Neural progenitor cell (in vitro differentiated cells): ENCODE results near the gene OOSP3. TPM values are rescaled to one million over a fixed set of nuclear protein-coding genes. Genes with fewer than 3 reads are reported as not detected.
A peak's percentile ranks its signal among the peaks of the same experiment; 100 is the strongest.

Experiments
- DNase-seq: peaks from one replicate; pipeline ENCODE4 v3.0.0-alpha.2; 2016; ENCODE audit warnings: low spot score
- H2AFZ ChIP-seq: fragments of 200-600 bp; sonication (generic); replicated peaks from 2 replicates; pipeline ENCODE4 v1.6.1; 2016; ENCODE audit warnings: antibody characterized with exemption
- H3F3A ChIP-seq: fragments of 200-600 bp; sonication (generic); 2 replicates; pipeline ENCODE4 v1.6.1; 2016; ENCODE audit warnings: antibody characterized with exemption, low read depth
- H3K27ac ChIP-seq: fragments of 200-600 bp; sonication (generic); 2 replicates; pipeline ENCODE4 v1.5.1; 2016; ENCODE audit warnings: mild to moderate bottlenecking
- H3K27me3 ChIP-seq: fragments of 200-600 bp; sonication (generic); 2 replicates; pipeline ENCODE4 v1.6.1; 2016; ENCODE audit warnings: mild to moderate bottlenecking, moderate library complexity
- H3K36me3 ChIP-seq: fragments of 200-600 bp; sonication (generic); 2 replicates; pipeline ENCODE4 v1.5.1; 2016
- H3K4me1 ChIP-seq: fragments of 200-600 bp; sonication (generic); 2 replicates; pipeline ENCODE4 v1.6.1; 2016; ENCODE audit warnings: mixed run types
- H3K4me2 ChIP-seq: fragments of 200-600 bp; sonication (generic); 2 replicates; pipeline ENCODE4 v1.6.1; 2016
- H3K4me3 ChIP-seq: fragments of 200-600 bp; sonication (generic); 2 replicates; pipeline ENCODE4 v1.5.1; 2016
- H3K79me2 ChIP-seq: fragments of 200-600 bp; sonication (generic); 2 replicates; pipeline ENCODE4 v1.6.1; 2016; ENCODE audit warnings: low read depth
- H3K9ac ChIP-seq: fragments of 200-600 bp; sonication (generic); 2 replicates; pipeline ENCODE4 v1.6.1; 2016
- H3K9me3 ChIP-seq: fragments of 200-600 bp; sonication (generic); 2 replicates; pipeline ENCODE4 v1.5.1; 2016; ENCODE audit warnings: low read depth
- H4K20me1 ChIP-seq: fragments of 200-600 bp; sonication (generic); 2 replicates; pipeline ENCODE4 v1.6.1; 2016; ENCODE audit warnings: low read depth
- H3K27ac Mint-ChIP-seq: 3 replicates; pipeline ENCODE4 v1.8.0; 2021; ENCODE audit warnings: mixed read lengths
- H3K27me3 Mint-ChIP-seq: 2 replicates; pipeline ENCODE4 v1.8.0; 2022; ENCODE audit warnings: low read depth, mild to moderate bottlenecking, inconsistent platforms, moderate library complexity, mixed read lengths; ENCODE audit not compliant: insufficient read depth
- H3K36me3 Mint-ChIP-seq: 3 replicates; pipeline ENCODE4 v1.8.0; 2021; ENCODE audit warnings: mixed read lengths
- H3K4me1 Mint-ChIP-seq: 3 replicates; pipeline ENCODE4 v1.8.0; 2021; ENCODE audit warnings: mixed read lengths
- H3K4me3 Mint-ChIP-seq: 3 replicates; pipeline ENCODE4 v1.8.0; 2021; ENCODE audit warnings: mild to moderate bottlenecking, moderate library complexity, mixed read lengths
- H3K9me3 Mint-ChIP-seq: 3 replicates; pipeline ENCODE4 v1.8.0; 2020; ENCODE audit warnings: mixed read lengths
- EZH2 ChIP-seq: fragments of 200-600 bp; sonication (generic); IDR thresholded peaks from 2 replicates; pipeline ENCODE4 v1.6.1; 2017; ENCODE audit warnings: antibody characterized with exemption, mild to moderate bottlenecking, moderate library complexity
- EZH2phosphoT487 ChIP-seq: fragments of 200-600 bp; sonication (generic); IDR thresholded peaks from 2 replicates; pipeline ENCODE4 v1.6.1; 2017; ENCODE audit warnings: antibody characterized with exemption
- total RNA-seq: library from RNA; depleted of rRNA; stranded (reverse); fragments of >200 nt; gene quantifications from 2 replicates; pipeline ENCODE4 v1.2.3, GENCODE V29; 2015; ENCODE audit warnings: low replicate concordance
- TF ChIP-seq, protein P1 (sequence below): fragments of 200-600 bp; sonication (generic); IDR thresholded peaks from 2 replicates; pipeline ENCODE4 v1.5.1; 2017; ENCODE audit warnings: antibody characterized with exemption, mild to moderate bottlenecking

The OOSP3 gene
- total RNA-seq, 1 donor from 2014 or later, result not detected

DNA sequence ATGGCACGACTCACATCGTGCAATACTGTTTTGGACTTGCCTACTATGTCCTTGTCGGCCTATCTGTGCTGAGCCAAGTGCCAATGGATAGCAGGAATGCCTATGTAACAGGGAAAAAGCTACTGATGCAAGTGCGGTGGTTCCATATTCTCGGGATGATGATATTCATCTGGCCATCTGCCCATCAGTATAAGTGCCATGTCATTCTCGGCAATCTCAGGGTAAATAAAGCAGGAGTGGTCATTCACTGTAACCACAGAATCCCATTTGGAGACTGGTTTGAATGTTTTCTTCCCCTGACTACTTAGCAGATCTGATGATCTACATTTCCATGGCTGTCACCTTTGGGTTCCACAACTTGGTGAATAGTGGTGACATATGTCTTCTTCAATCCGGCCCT is 20.1 kb downstream of the OOSP3 start:
- Histone ChIP-seq H3K79me2 (no peaks in the 10 kb centered on the region), H3K27me3 (no peaks in the 10 kb centered on the region), H3K4me1 (no peaks in the 10 kb centered on the region), H3K4me3 (no peak overlapping the region), H4K20me1 (no peaks in the 10 kb centered on the region), H3K27ac (no peak overlapping the region), H3K9me3 (no peaks in the 10 kb centered on the region), H2AFZ (no peak overlapping the region), H3F3A (no peaks in the 10 kb centered on the region), H3K9ac (no peak overlapping the region), H3K36me3 (no peaks in the 10 kb centered on the region), H3K4me2 (no peak overlapping the region)
- Mint-ChIP-seq H3K27me3 (no peaks in the 10 kb centered on the region), H3K36me3 (no peaks in the 10 kb centered on the region), H3K4me1 (peaks cover 4% of the 10 kb centered on the region), H3K27ac (no peak overlapping the region), H3K4me3 (no peak overlapping the region), H3K9me3 (peaks cover 2% of the 10 kb centered on the region)
- DNase-seq, result no peak
- TF ChIP-seq EZH2phosphoT487, result no peak
- TF ChIP-seq EZH2, result no peak
- TF ChIP-seq, protein P1, sequence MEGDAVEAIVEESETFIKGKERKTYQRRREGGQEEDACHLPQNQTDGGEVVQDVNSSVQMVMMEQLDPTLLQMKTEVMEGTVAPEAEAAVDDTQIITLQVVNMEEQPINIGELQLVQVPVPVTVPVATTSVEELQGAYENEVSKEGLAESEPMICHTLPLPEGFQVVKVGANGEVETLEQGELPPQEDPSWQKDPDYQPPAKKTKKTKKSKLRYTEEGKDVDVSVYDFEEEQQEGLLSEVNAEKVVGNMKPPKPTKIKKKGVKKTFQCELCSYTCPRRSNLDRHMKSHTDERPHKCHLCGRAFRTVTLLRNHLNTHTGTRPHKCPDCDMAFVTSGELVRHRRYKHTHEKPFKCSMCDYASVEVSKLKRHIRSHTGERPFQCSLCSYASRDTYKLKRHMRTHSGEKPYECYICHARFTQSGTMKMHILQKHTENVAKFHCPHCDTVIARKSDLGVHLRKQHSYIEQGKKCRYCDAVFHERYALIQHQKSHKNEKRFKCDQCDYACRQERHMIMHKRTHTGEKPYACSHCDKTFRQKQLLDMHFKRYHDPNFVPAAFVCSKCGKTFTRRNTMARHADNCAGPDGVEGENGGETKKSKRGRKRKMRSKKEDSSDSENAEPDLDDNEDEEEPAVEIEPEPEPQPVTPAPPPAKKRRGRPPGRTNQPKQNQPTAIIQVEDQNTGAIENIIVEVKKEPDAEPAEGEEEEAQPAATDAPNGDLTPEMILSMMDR, result no peak

GRCh38 chr11:59899532-59899931 is 20.9 kb downstream of the OOSP3 start:
- Mint-ChIP-seq H3K9me3 (peaks cover 2% of the 10 kb centered on the region), H3K4me1 (peaks cover 4% of the 10 kb centered on the region), H3K4me3 (no peak overlapping the region), H3K27ac (no peak overlapping the region), H3K36me3 (no peaks in the 10 kb centered on the region), H3K27me3 (no peaks in the 10 kb centered on the region)
- Histone ChIP-seq H3K4me2 (no peak overlapping the region), H3K27ac (no peak overlapping the region), H4K20me1 (no peaks in the 10 kb centered on the region), H3K4me3 (no peak overlapping the region), H3K4me1 (no peaks in the 10 kb centered on the region), H3K79me2 (no peaks in the 10 kb centered on the region), H3K9me3 (no peaks in the 10 kb centered on the region), H3K9ac (no peak overlapping the region), H3K27me3 (no peaks in the 10 kb centered on the region), H3K36me3 (no peaks in the 10 kb centered on the region), H2AFZ (peak overlapping the region; percentile 53), H3F3A (no peaks in the 10 kb centered on the region)
- TF ChIP-seq EZH2phosphoT487 (no peak), EZH2 (no peak)
- TF ChIP-seq, protein P1, result no peak
- DNase-seq, result no peak

GRCh38 chr11:59900366-59901126 is 22.0 kb downstream of the OOSP3 start:
- H3K4me3 Mint-ChIP-seq, result no peak overlapping the region
- no peaks in the 10 kb centered on the region for H3K27me3 ChIP-seq
- H3K9me3 ChIP-seq, result no peaks in the 10 kb centered on the region
- H3K36me3 Mint-ChIP-seq, result no peaks in the 10 kb centered on the region
- H3K27me3 Mint-ChIP-seq, result no peaks in the 10 kb centered on the region
- no peak overlapping the region for H2AFZ ChIP-seq
- no peaks in the 10 kb centered on the region for H3K4me1 ChIP-seq
- peaks cover 4% of the 10 kb centered on the region for H3K4me1 Mint-ChIP-seq
- H3F3A ChIP-seq, result no peaks in the 10 kb centered on the region
- H3K79me2 ChIP-seq, result no peaks in the 10 kb centered on the region
- no peak for DNase-seq
- H3K27ac ChIP-seq, result no peak overlapping the region
- H3K36me3 ChIP-seq, result no peaks in the 10 kb centered on the region
- H3K4me3 ChIP-seq, result no peak overlapping the region
- no peak overlapping the region for H3K27ac Mint-ChIP-seq
- no peaks in the 10 kb centered on the region for H4K20me1 ChIP-seq
- no peak overlapping the region for H3K9ac ChIP-seq
- no peak for TF ChIP-seq EZH2
- TF ChIP-seq, protein P1, result no peak
- no peak overlapping the region for H3K4me2 ChIP-seq
- H3K9me3 Mint-ChIP-seq, result peaks cover 2% of the 10 kb centered on the region
